AG09309 (cell line): ENCODE measurements around the gene CDH4.

Experiments
- DNase-seq: peaks from one replicate; pipeline ENCODE4 v3.0.0-alpha.2; 2010; ENCODE audit warnings: low read depth
- H3K4me3 ChIP-seq: 2 replicates; pipeline ENCODE4 v1.5.1; 2011; ENCODE audit warnings: mild to moderate bottlenecking, low read depth, low read length, moderate library complexity; ENCODE audit not compliant: control insufficient read depth
- TF ChIP-seq, protein P1 (sequence below): IDR thresholded peaks from 2 replicates; pipeline ENCODE4 v1.5.1; 2011; ENCODE audit warnings: mild to moderate bottlenecking, low read depth, low read length, inconsistent platforms; ENCODE audit not compliant: insufficient read depth, control insufficient read depth; ENCODE audit errors: missing control alignments

CDH4 gene

GRCh38 chr20:61919675-61920365, 667.8 kb downstream of the CDH4 start:
- TF ChIP-seq, protein P1, sequence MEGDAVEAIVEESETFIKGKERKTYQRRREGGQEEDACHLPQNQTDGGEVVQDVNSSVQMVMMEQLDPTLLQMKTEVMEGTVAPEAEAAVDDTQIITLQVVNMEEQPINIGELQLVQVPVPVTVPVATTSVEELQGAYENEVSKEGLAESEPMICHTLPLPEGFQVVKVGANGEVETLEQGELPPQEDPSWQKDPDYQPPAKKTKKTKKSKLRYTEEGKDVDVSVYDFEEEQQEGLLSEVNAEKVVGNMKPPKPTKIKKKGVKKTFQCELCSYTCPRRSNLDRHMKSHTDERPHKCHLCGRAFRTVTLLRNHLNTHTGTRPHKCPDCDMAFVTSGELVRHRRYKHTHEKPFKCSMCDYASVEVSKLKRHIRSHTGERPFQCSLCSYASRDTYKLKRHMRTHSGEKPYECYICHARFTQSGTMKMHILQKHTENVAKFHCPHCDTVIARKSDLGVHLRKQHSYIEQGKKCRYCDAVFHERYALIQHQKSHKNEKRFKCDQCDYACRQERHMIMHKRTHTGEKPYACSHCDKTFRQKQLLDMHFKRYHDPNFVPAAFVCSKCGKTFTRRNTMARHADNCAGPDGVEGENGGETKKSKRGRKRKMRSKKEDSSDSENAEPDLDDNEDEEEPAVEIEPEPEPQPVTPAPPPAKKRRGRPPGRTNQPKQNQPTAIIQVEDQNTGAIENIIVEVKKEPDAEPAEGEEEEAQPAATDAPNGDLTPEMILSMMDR = no peak
- DNase-seq = no peak

GRCh38 chr20:61922411-61922810, 670.4 kb downstream of the CDH4 start:
- no peak for DNase-seq
- no peak overlapping the region for H3K4me3 ChIP-seq
- TF ChIP-seq, protein P1 = no peak

More at GRCh38 chr20:61919675-61920365, 667.8 kb downstream of the CDH4 start:
- H3K4me3 ChIP-seq = no peak overlapping the region

- TF ChIP-seq, protein P1 = no peak
- no peak overlapping the region for H3K4me3 ChIP-seq
- no peak for DNase-seq
These were observed 670.9 kb downstream of the CDH4 start for GRCh38 chr20:61922936-61923335.

DNA sequence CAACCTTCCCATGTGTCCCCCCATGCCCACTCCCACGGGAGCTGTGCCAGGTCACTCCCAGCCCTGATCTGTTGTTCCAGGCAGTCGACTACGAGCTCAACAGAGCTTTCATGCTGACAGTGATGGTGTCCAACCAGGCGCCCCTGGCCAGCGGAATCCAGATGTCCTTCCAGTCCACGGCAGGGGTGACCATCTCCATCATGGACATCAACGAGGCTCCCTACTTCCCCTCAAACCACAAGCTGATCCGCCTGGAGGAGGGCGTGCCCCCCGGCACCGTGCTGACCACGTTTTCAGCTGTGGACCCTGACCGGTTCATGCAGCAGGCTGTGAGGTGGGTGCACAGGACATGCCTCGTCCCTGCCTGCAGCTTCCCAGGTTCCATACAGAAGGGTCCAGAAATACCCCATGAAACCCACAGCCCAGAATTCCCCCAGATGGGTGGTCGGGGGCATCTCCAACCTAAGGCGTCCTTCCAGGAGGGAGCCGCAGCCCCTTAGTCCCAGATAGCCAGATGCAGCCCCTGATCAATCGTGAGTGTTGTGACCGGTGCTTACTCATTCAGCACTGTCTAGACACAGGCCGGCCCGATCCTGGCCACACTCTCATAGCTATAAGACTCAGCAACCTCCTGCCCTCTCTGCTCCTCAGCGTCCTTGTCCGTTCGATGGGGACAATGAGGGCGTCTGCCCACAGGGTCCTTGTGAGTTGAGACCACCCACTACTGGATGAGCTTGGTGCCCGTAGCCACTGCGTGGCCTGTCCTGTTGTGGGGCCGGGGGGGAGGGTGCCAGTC, 671.5 kb downstream of the CDH4 start:
- no peak for DNase-seq
- H3K4me3 ChIP-seq = no peak overlapping the region
- TF ChIP-seq, protein P1 = no peak

DNA sequence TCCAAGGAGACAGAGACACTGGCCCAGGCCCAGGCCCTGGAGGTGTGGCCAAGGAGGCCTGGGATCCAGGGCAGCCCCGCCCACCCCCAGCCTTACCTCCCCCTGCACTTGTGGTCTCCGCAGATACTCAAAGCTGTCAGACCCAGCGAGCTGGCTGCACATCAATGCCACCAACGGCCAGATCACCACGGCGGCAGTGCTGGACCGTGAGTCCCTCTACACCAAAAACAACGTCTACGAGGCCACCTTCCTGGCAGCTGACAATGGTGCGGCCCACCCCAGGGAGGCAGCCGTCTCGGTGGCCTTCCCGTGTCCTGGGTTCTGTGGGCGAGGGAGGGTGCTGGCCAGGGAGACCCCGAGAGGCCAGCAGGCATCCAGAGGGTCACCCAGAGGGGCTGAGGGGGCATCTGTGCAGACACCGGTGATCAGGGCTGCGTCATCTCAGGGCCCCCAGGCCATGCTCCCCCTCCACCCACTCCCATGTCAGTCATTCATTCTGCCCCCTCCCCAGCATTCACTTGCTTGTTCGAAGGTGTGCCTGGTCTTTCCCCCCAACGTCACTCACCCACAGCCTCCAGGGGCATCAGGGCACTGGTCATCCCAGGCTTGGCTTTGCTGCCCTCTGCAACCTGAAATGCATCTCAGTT, 672.3 kb downstream of the CDH4 start:
- DNase-seq = no peak
- H3K4me3 ChIP-seq = no peak overlapping the region
- TF ChIP-seq, protein P1 = no peak

GRCh38 chr20:61924858-61925554, 672.9 kb downstream of the CDH4 start:
- H3K4me3 ChIP-seq = no peak overlapping the region
- TF ChIP-seq, protein P1 = no peak
- no peak for DNase-seq
